T-helper 9 cell (primary cell): ENCODE measurements around the gene ASIC1.
"Not testable (repeated sequence)": the region's sequence is repeated elsewhere in the genome, so short reads cannot be mapped to it uniquely, and the experiment has no call there.

Experiments used
- DNase-seq: peaks from one replicate; pipeline ENCODE4 v3.0.0-alpha.2; 2020

ASIC1 gene

GRCh38 chr12:50061946-50062686 is 4.7 kb downstream of the ASIC1 start:
- DNase-seq: no peak

GRCh38 chr12:50062728-50063460 is 5.5 kb downstream of the ASIC1 start:
- no peak for DNase-seq

- DNase-seq: no peak
Measured at GRCh38 chr12:50065726-50066310, 8.4 kb downstream of the ASIC1 start.

- DNase-seq: no peak
Measured at GRCh38 chr12:50066402-50066801, 9.0 kb downstream of the ASIC1 start.

GRCh38 chr12:50069069-50069468 is 11.7 kb downstream of the ASIC1 start:
- DNase-seq: no peak

GRCh38 chr12:50069539-50069938 is 12.1 kb downstream of the ASIC1 start:
- no peak for DNase-seq

GRCh38 chr12:50070314-50071060 is 13.1 kb downstream of the ASIC1 start:
- DNase-seq: peak; percentile 48

GRCh38 chr12:50072198-50072907 is 15.0 kb downstream of the ASIC1 start:
- DNase-seq: no peak

GRCh38 chr12:50073206-50073605 is 15.8 kb downstream of the ASIC1 start:
- DNase-seq: no peak

- no peak for DNase-seq
Measured at GRCh38 chr12:50073712-50074111, 16.3 kb downstream of the ASIC1 start.

- peak; percentile 80 for DNase-seq
Measured at GRCh38 chr12:50074936-50075807, 17.8 kb downstream of the ASIC1 start.

- DNase-seq: no peak
Measured at GRCh38 chr12:50075808-50076170, 18.4 kb downstream of the ASIC1 start.

- no peak for DNase-seq
Measured at GRCh38 chr12:50077099-50077498, 19.7 kb downstream of the ASIC1 start.

- no peak for DNase-seq
Measured at GRCh38 chr12:50078281-50078680, 20.9 kb downstream of the ASIC1 start.

GRCh38 chr12:50079771-50080170 is 22.4 kb downstream of the ASIC1 start:
- DNase-seq: no peak

- no peak for DNase-seq
Measured at GRCh38 chr12:50081096-50081808, 23.9 kb downstream of the ASIC1 start.

- no peak for DNase-seq
Measured at GRCh38 chr12:50082644-50083043, 25.2 kb downstream of the ASIC1 start.

- DNase-seq: no peak
Measured at GRCh38 chr12:50083301-50083700, 25.9 kb downstream of the ASIC1 start.

- not testable (repeated sequence) for DNase-seq
Measured at GRCh38 chr12:50084409-50084774, 27.0 kb downstream of the ASIC1 start.

- DNase-seq: peak; percentile 75
Measured at GRCh38 chr12:50084775-50085614, 27.6 kb downstream of the ASIC1 start, which contains the start of gene SMARCD1. Gene SMARCD1, plus strand, starts transcription at chr12:50085342. Its CDS starts 28 bp downstream, at chr12:50085370.
